Measurements from ENCODE around the gene PCP2.
"Not testable (repeated sequence)": the region's sequence is repeated elsewhere in the genome, so short reads cannot be mapped to it uniquely, and the experiment has no call there.

PCP2 gene

DNA sequence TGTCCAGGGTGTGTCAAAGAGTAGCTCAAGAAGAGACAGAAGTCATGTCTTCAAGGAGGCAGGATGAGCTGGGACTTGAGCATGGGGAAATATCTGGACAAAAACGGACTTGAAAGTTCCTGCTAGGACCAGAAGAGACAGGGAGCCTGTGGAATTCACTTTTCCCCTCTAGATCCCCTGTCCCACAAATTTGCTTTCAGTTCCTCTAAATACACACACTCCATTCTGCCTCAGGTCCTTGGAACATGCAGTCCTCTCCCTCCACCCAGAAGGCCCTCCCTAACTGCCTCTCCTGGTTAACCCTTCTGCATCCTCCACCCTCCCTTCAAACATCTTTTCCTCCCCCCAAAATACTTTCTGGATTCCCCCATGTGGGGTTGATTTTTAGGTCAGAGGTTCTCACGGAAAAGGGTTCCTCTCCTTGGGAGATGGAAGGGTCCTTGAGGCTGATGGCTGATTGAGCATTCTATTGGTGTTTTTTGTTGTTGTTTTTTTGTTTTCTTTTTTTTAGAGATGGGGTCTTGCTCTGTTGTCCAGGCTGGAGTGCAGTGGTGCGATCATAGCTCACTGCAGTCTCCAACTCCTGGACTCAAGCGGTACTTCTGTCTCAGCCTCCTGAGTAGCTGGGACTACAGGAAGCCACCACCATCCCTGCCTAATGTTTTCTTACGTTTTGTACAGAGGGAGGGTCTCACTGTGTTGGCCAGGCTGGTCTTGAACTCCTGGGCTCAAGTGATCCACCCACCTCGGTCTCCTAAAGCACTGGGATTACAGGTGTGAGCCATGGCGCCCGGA lies 28.4 kb upstream of the PCP2 start:
- DNase-seq (ENCODE audit: low read depth in 1 of 2, low spot score in 1 of 2): no peak

DNA sequence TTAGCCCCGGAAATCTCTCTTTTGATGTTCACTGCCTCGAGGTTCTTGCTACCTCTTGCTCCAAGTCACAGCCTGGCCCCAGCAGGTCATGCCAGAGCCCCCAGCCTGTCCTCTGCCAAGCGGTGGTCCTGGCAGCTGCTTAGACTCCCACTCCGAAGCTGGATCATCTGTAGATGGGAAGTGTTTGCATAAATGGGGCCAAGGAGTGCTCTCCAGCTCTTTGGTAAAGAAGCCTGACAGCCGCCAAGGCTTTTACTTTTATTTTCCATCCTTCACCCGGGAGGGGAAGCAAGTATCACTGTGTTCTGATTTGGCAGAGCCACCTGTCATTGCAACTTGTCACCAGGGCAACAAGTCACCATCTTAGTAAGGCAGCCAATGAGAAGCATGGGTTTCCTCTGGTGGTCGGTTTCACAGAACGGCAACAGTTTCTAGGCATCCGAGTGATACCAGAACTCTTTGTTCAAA lies 24.7 kb upstream of the PCP2 start:
- DNase-seq (ENCODE audit: low read depth in 1 of 2, low spot score in 1 of 2): no peak

DNA sequence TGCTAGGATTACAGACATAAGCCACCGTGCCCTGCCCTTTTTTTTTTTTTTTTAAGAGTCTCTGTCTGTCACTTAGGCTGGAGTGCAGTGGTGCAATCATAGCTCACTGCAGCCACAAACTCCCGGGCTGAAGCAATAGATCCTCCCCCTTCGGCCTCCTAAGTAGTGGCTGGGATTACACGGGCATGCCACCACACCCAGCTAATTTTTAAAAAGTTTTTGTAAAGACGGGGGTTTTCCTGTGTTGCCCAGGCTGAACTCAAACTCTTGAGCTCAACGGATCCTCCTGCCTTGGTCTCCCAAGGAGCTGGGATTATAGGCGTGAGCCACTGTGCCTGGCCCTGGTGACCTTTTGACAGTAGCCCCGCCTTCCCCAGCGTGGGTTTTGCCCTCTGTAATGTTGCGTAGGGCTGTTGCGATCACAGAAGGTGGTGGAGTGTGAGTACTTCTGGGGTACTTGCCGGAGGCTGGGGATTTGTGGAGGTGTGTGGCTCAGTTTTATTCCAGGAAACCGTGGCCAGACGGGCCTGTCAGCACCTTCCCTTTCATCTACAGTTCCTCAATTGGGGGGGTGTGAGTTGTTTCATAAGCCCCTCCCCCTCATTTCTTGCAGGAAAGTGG lies 23.7 kb upstream of the PCP2 start:
- no peak for DNase-seq (ENCODE audit: low read depth in 1 of 2, low spot score in 1 of 2)

DNA sequence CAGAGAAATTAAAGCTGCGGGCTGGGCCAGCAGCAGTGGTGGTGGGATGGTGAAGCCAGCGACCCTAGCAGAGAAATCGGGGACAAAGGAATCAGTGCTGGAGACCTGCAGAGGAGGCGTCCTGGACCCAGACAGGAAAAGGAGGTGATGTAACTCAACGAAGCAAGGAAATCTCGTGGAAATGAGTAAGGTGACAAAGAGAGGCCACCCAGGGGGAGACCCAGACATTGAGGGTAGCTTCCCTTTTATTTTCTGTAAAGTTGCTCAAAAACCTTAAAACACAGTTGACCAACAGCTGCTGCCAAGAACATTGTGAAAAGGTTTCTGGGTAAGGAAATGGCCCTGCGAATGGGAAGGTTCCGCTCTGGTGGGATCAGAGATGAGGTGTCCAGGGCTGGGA lies 22.1 kb upstream of the PCP2 start:
- no peak for DNase-seq (ENCODE audit: low read depth in 1 of 2, low spot score in 1 of 2)

DNA sequence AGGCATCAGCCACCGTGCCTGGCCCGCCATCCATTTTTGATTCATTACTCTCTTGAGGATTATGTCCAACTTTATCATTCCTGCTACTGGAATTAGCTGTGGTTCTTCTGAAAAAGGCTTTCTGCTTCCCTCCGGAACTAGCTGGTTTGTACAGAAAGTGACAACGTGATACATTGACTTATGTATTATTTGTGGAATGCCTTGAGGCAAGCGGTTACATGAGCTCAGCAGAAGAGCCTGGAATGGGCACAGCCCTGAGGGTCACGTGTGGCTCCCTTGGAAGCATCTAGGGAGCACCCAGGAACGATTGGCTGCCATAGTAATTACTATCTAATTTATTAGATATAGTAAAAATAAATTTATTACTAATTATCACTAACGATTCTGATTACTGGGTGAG lies 20.9 kb upstream of the PCP2 start:
- no peak for DNase-seq (ENCODE audit: low read depth in 1 of 2, low spot score in 1 of 2)

DNA sequence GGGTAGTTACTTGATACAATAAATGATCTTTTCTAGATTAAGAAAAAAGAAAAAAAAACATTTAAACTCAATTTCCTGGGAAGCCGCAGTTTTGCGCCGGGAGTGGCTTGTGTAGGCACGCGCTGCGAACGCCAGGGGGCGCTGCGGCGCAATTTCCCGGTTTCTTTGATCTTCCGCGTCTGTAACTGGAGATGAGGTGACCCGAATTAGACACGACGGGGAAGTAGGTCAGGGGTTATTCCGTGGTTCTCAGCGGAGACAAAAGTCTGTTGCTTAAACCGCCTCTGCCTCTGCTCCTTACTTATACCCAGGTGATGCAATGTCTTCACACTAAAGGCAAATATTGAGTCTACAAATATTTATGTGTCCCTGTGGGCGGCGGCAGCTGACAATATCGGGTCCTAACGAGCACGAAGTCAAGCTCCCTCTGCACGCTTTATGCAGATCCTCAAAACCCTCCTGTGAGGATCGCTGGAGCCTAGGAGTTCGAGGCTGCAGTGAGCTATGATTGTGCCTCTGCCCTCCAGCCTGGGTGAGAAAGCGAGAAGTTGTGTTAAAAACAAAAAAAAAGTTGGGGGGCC lies 18.6 kb upstream of the PCP2 start:
- peak; percentile 78 to 84 for DNase-seq (ENCODE audit: low read depth in 1 of 2, low spot score in 1 of 2)

DNA sequence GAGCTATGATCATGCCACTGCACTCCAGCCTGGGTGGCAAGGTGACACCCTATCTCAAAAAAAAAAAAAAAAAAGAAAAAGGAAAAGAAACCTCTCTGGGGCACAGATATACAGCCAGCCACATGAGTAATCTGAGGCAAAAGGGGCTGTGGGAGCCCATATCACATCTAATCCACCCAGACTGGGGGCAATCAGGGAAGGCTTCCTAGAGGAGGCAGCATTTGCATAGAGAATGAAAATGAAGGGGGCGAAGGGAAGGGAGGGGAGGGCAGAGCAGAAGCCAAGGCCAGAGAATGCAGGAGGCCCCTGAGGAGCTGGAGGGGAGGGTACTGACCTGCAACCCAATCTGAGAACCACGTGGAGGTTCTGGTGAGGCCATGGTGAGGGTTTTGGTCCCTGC lies 16.6 kb upstream of the PCP2 start:
- no peak for DNase-seq (ENCODE audit: low read depth in 1 of 2, low spot score in 1 of 2)

DNA sequence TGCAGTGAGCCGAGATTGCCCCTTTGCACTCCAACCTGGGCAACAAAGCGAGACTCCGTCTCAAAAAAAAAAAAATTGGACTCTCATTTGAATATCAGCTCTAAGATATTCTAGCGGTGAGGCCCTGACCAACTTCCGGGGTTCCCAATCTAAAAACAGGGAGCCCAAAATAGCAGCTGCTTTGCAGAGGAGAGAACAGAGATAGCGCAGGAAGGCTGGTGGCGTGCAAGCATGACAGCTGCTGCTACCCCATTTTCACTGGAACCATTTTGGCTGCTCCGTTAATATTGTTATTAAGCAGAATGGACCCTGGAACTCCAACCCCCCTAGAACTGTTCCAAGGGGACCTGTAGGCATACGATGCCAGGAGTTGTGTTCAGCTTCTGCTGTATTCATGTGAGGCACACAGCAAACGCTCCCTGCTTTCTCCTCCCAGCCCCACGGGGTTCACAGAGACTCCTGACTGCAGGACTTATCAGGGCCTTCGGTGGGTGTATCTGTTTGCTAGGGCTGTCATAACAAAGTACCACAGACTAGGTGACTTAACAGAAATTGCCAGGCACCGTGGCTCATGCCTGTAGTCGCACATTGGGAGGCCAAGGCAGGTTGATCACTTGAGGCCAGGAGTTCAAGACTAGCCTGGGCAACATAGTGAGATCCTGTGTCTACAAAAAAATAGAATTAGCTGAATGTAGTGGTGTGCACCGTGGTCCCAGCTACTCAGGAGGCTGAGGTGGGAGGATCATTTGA lies 14.9 kb upstream of the PCP2 start:
- DNase-seq (ENCODE audit: low read depth in 1 of 2, low spot score in 1 of 2): no peak

DNA sequence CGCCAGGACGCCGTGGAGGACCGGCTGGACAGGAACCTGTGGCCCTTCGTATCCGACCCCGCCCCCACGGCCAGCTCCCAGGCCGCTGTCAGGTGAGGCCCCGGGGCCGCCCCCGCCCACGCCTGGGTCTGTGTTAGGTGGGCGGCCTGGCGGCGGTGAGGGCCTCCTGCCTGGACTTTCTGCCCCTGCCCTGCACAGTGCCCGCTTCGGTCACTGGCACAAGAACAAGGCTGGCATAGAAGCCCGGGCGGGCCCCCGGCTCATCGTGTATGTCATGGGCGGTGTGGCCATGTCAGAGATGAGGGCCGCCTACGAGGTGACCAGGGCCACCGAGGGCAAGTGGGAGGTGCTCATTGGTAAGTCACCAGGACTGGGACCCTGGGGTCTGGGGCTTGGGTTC lies 13.6 kb upstream of the PCP2 start:
- DNase-seq (ENCODE audit: low read depth in 1 of 2, low spot score in 1 of 2): no peak

DNA sequence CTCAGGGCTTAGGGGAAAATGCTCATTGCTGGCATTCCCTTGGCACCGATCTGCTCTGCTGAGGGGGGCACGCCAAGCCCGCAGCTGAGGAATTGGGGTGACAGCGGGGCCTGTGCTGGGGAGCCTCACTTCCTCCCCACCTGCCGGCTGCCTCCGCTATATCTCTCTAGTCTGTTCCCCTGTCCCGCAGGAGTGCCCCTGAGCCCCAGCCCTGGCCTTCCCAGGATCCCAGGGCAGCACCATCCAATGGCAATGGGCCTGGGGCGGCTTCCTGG lies 12.8 kb upstream of the PCP2 start:
- DNase-seq (ENCODE audit: low read depth in 1 of 2, low spot score in 1 of 2): no peak

DNA sequence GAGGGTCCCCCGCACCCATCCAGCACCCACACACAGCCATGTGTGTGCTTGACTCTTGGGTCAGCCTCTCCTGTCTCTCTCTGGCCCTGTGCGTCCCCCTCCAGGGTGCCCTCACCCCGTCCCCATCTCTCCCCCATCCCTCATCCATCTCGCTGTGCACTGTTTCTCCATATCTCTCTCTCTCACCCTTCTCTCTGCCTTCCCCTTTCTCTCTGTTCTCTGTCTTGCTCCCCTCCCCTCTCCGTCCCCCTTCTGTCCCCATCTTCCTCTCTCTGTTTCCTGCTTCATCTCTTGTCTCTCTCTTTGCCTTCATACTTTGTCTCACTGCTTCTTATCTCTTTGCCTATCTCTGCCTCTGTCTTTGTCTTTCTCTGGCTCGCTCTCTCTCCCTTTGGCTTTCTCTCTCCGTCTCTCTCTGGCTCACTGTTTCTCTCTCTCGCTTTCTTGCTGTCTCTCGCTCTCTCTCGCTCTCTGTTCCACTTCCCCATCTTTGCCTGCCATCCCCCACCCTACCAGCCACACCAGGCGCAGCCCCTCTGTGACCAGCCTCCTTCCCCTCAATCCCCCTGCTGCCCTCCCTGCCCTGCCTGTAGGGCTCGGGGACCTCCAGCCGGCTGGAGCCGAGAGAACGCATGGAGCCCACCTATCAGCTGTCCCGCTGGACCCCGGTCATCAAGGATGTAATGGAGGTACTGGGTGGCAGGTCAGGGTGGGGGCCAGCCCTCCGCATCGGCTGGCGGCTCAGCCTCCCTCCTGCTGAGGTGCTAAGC lies 12.3 kb upstream of the PCP2 start:
- no peak for DNase-seq (ENCODE audit: low read depth in 1 of 2, low spot score in 1 of 2)

DNA sequence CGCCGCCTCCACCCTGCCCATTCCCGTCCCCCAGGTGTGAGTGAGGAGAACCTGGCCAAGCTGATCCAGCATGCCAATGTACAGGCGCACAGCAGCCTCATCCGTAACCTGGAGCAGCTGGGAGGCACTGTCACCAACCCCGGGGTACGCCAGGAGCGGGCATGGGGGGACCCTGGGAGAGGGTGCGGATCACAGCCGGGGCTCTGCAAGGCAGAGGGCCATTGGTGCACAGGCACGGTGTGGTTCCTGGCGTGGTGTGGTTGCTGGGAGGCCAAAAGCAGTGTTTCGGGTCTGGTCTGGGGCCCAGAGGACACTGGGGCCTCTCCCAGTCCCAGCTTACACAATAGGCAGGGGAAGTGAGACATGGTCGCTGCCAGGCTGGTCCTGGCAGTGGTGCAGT lies 11.6 kb upstream of the PCP2 start:
- DNase-seq (ENCODE audit: low read depth in 1 of 2, low spot score in 1 of 2): no peak

DNA sequence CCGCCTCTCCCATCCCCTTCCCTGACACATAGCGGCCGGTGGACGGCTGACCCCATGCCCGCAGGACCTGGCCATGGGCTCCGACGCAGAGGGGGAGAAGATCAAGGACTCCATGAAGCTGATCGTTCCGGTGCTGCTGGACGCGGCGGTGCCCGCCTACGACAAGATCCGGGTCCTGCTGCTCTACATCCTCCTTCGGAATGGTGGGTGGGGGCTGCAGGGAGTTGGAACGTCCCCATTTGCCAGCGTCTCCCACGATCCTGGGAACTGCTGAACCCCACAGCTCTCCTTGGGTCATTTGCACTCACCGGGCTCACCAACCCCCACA lies 11.0 kb upstream of the PCP2 start:
- DNase-seq (ENCODE audit: low read depth in 1 of 2, low spot score in 1 of 2): no peak

DNA sequence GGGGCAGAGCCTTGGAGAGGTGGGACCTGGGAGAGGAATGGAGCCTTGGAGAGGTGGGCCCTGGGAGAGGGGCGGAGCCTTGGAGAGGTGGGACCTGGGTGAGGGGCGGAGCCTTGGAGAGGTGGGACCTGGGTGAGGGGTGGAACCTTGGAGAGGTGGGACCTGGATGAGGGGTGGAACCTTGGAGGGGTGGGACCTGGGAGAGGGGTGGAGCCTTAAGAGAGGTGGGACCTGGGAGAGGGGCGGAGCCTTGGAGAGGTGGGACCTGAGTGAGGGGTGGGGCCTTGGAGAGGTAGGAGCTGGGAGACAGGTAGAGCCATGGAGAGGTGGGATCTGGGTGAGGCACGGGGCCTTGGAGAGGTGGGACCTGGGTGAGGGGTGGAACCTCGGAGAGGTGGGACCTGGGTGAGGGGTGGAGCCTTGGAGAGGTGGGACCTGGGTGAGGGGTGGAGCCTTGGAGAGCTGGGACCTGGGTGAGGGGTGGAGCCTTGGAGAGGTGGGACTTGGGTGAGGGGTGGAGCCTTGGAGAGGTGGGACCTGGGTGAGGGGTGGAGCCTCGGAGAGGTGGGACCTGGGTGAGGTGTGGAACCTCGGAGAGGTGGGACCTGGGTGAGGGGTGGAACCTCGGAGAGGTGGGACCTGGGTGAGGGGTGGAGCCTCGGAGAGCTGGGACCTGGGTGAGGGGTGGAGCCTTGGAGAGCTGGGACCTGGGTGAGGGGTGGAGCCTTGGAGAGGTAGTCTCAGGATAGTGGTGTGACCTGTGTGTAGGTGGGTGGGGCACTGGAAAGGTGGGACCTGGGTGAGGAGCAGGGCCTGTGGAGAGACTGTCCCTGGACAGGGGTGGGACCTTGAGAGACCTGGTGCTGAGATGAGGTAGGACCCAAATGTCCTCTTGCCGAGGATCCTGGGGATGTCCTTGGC lies 10.4 kb upstream of the PCP2 start:
- DNase-seq (ENCODE audit: low read depth in 1 of 2, low spot score in 1 of 2): not testable (repeated sequence)

DNA sequence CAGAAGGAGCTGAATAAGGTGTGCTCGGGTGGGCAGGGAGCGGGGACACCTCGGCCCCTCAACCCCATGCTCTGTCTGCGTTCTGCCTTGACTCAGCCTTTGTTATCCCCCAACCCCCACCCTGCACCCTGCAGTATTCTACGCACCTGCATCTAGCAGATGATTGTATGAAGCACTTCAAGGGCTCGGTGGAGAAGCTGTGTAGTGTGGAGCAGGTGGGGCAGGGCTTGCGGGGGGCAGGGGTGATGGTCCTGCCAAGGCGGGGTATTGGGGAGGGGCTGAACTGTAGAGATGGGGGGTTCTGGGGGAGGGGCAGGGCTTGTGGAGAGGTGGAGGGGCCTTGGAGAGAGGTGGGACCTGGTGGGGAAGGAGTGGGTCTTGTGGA lies 9.5 kb upstream of the PCP2 start:
- no peak for DNase-seq (ENCODE audit: low read depth in 1 of 2, low spot score in 1 of 2)

DNA sequence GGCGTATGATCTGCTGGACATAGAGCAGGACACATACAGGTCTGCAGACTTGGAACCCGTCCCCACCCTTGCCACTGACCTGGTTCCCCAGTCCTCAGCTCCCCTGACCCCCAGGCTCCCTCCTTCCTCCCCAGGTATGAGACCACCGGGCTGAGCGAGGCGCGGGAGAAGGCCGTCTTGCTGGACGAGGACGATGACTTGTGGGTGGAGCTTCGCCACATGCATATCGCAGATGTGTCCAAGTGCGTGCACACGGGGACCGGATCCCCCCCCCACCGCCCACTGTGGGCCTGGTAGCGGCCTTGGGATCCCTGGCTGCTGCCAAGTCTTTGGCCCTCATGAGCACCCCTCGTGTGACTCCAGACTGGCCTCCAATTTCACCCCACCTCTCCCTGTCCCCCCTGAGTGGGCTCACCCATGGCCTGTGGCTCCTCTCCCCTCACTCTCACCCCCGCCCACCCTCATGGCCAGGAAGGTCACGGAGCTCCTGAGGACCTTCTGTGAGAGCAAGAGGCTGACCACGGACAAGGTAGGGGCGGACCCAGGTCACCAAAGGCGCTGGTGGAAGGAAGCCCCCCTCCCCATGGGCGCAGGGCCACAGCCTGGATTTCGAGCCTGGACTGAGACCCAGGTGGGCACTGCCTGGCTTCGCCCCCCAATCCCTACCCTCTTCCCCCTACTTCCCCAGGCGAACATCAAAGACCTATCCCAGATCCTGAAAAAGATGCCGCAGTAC lies 8.9 kb upstream of the PCP2 start:
- no peak for DNase-seq (ENCODE audit: low read depth in 1 of 2, low spot score in 1 of 2)

DNA sequence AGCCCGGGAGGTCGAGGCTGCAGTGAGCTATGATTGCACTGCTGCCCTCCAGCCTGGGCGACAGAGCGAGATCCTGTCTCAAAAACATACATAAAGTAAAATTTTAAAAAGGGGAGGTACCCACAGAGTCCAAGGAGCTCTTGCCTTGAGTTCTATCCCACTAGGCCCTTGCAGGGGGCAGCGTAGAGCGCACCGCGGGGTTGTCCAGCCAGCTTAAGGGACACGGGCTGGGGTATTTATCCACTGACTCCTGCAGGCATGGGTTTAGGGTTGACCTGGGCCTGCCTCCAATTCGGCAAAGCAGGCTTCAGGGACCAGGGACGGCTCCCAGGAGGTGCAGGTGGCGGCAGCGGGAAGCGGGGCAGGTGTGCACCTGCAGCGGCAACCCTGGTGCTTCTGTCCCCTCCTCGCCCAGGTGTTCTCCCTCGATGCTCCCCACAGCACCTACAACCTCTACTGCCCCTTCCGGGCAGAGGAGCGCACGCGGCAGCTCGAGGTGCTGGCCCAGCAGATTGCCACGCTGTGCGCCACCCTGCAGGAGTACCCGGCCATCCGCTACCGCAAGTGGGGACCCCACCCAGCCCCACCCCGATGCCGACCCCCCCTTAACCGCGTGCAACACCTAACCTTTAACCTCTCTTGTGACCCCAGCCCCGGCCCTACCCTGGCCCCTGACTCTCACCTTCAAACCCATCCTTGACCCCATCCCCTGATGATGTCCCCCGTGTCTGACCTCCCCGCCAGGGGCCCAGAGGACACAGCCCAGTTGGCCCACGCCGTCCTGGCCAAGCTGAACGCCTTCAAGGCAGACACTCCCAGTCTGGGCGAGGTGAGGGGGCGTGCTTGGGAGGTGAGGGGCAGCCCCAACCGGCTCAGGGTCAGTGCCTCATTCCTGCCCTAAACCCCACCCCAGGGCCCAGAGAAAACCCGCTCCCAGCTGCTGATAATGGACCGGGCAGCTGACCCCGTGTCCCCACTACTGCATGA lies 8.1 kb upstream of the PCP2 start:
- no peak for DNase-seq (ENCODE audit: low read depth in 1 of 2, low spot score in 1 of 2)

DNA sequence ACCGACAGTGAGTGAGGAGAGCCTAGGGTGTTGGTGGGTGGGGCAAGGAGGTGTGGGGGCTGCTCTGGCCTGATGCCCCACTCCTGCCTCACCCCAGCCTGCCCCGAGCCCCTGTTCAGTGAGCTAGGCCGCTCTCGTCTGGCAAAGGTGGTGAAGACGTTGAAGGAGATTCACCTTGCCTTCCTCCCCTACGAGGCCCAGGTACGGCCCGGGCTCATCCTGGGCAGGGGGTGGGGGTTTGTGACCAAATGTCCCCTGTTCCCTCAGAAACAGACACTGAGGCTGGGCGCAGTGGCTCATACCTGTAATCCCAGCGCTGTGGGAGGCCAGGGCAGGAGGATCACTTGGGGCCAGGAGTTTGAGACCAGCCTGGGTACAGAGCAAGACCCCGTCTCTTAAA lies 7.3 kb upstream of the PCP2 start:
- DNase-seq (ENCODE audit: low read depth in 1 of 2, low spot score in 1 of 2): no peak

All from activated T-helper 1 cell treated with anti-CD3 and anti-CD28 coated beads, Interleukin-2, amount 50 U/mL, for 16 hours (primary cell).